ENCODE data around the gene SHC1. TPM values are rescaled to one million over a fixed set of nuclear protein-coding genes. Genes with fewer than 3 reads are reported as not detected.

SHC1 gene
- total and polyA plus RNA-seq, 7 donors: 33.2 to 87.2 (median 67.3) TPM

DNA sequence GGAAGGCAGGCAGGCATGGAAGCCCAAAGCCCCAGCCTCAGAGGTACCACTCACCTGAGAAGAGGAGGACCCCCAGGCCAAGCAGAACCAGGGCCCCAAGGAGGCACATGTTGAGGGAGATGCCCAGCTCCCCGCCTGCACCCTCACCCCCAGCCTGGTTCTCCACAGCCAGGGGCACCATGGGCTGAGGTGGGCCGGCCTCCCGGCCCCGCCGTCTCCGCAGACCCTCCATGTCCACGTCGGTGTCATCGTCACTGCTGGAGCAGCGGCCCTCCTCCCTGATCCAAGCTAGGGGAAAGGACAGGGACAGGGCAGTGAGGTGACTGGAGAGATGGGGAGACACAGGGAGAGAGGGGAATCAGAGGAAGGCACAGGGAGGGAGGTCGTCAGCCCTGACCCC, 22.5 kb downstream of the SHC1 start:
- WGBS, 3 donors: 93 to 94% (median 93%) methylated on average over 11 of the region's 11 CpGs

GRCh38 chr1:154945962-154946850, 24.3 kb downstream of the SHC1 start:
- Histone ChIP-seq H3K4me1 (peaks cover 7% of the 10 kb centered on the region), H3K9me3 (no peaks in the 10 kb centered on the region), H3K36me3 (ENCODE audit: insufficient read depth in 1 of 2, low read depth in 1 of 2) (peaks cover 3 to 73% of the 10 kb centered on the region in 2 donors), H3K4me3 (no peak overlapping the region), H3K27me3 (ENCODE audit: insufficient read depth in 3 of 3, low read length in 2 of 3) (no peaks in the 10 kb centered on the region), H3K27ac (peak overlapping the region; percentile 27)
- intact Hi-C loops (cut with DNase I): no loop called here
- no peak for ATAC-seq
- WGBS, 3 donors: 59 to 71% (median 66%) methylated on average over 17 of the region's 17 CpGs
- no peak for TF ChIP-seq CTCF (IDR thresholded peaks at IDR 0.05)
- DNase-seq: peak in 1 of 2 donors; percentile 46

More for the DNA sequence above, 22.5 kb downstream of the SHC1 start:
- H3K4me1 ChIP-seq: peaks cover 21% of the 10 kb centered on the region
- DNase-seq (no peak), ATAC-seq (no peak)
- no peak overlapping the region for H3K4me3 ChIP-seq
- no peak overlapping the region for H3K27ac ChIP-seq
- intact Hi-C loops (cut with DNase I): no loop called here
- TF ChIP-seq CTCF (IDR thresholded peaks at IDR 0.05): no peak
- no peaks in the 10 kb centered on the region for H3K27me3 ChIP-seq (ENCODE audit: insufficient read depth in 3 of 3, low read length in 2 of 3)
- no peaks in the 10 kb centered on the region for H3K9me3 ChIP-seq
- peaks cover 3 to 71% of the 10 kb centered on the region in 2 donors for H3K36me3 ChIP-seq (ENCODE audit: insufficient read depth in 1 of 2, low read depth in 1 of 2)

- H3K9me3 ChIP-seq: no peaks in the 10 kb centered on the region
- peaks cover 3 to 65% of the 10 kb centered on the region in 2 donors for H3K36me3 ChIP-seq (ENCODE audit: insufficient read depth in 1 of 2, low read depth in 1 of 2)
- H3K4me1 ChIP-seq: peaks cover 7% of the 10 kb centered on the region
- ATAC-seq (no peak), DNase-seq (peak in 1 of 2 donors; percentile 43)
- 66 to 77% (median 71%) methylated on average over 15 of the region's 15 CpGs for WGBS, 3 donors
- intact Hi-C loops (cut with DNase I): no loop called here
- H3K27me3 ChIP-seq (ENCODE audit: insufficient read depth in 3 of 3, low read length in 2 of 3): no peaks in the 10 kb centered on the region
- TF ChIP-seq CTCF (IDR thresholded peaks at IDR 0.05): no peak
- H3K4me3 ChIP-seq: no peak overlapping the region
- H3K27ac ChIP-seq: peak overlapping the region; percentile 4
Measured at GRCh38 chr1:154945160-154945961, 25.2 kb downstream of the SHC1 start.

DNA sequence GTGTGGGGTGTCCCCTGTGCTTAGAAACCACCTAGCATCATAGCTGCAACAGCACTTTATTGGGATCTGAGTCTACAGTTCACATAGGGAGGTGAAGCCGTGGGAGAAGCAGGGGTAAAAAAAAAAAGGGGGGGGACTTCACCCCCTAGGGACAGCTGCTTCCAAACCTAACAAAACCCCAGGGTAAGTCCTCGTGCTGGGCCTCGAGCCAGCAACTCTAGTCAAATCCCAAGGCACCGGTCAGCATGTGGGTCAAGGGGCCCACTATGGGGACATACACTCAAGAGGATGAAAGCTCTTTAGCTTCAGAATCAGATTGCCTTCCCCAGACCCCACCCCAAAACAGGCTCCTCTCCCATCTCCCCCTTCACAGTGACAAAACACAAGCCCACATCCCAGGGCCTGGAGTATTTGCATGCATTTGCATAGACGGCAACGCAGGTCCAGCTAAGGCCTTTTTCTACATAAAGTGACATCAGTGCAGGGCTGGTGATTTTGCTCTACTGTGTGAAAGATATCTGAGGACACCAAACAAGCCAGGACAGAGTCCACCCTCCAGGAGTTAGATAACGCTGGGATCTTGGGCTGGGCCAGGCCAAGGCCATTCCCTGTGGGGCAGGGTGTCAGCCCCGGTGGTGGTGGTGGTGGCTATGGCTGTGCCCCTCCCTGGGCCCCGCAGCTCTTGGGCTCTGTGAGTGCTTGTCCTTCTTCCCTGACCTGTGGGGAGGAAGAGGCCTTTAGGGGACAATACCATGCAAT, 26.0 kb downstream of the SHC1 start:
- H3K4me1 ChIP-seq: peaks cover 7% of the 10 kb centered on the region
- no peak for ATAC-seq
- intact Hi-C loops (cut with DNase I): no loop called here
- H3K36me3 ChIP-seq (ENCODE audit: insufficient read depth in 1 of 2, low read depth in 1 of 2): peaks cover 3 to 57% of the 10 kb centered on the region in 2 donors
- H3K27me3 ChIP-seq (ENCODE audit: insufficient read depth in 3 of 3, low read length in 2 of 3): no peaks in the 10 kb centered on the region
- H3K27ac ChIP-seq: peak overlapping the region; percentile 4
- WGBS, 3 donors: 32 to 52% (median 36%) methylated on average over 9 of the region's 9 CpGs
- no peak overlapping the region for H3K4me3 ChIP-seq
- no peaks in the 10 kb centered on the region for H3K9me3 ChIP-seq
- DNase-seq: peak in 1 of 2 donors; percentile 43
- no peak for TF ChIP-seq CTCF (IDR thresholded peaks at IDR 0.05)

All from psoas muscle (tissue), 8 donors.